ENCODE data around the gene BPIFB4.

BPIFB4 gene

GRCh38 chr20:33110147-33110825, 30.8 kb downstream of the BPIFB4 start:
- Histone ChIP-seq H3K14ac (ENCODE audit: low read length) (no peak overlapping the region), H2BK15ac (ENCODE audit: low read length) (no peak overlapping the region), H3K27me3 (ENCODE audit: control insufficient read depth in 3 of 3, insufficient read depth in 3 of 3, low read depth in 1 of 3, low read length in 3 of 3) (no peaks in the 10 kb centered on the region), H3K9ac (ENCODE audit: low read depth, low read length, poor library complexity) (no peak overlapping the region), H3K18ac (ENCODE audit: low read length) (no peak overlapping the region), H3K4me1 (ENCODE audit: control insufficient read depth in 2 of 2, insufficient read depth in 1 of 2, low read depth in 1 of 2, low read length in 2 of 2) (no peaks in the 10 kb centered on the region), H3K9me3 (replicated peaks in 1 of 2; ENCODE audit: control insufficient read depth in 2 of 2, insufficient read depth in 1 of 2, low read depth in 1 of 2, low read length in 2 of 2) (peaks cover 0 to 2% of the 10 kb centered on the region in 2 donors), H4K8ac (ENCODE audit: low read depth, low read length) (no peak overlapping the region), H2BK120ac (ENCODE audit: low read depth, low read length) (no peak overlapping the region), H3K27ac (replicated peaks; ENCODE audit: low read length) (no peak overlapping the region), H4K91ac (ENCODE audit: low read depth, low read length, poor library complexity) (no peak overlapping the region), H3K4me2 (ENCODE audit: insufficient read depth, low read length, poor library complexity, severe bottlenecking) (no peak overlapping the region), H3K23ac (ENCODE audit: low read depth, low read length, poor library complexity) (no peak overlapping the region), H3K36me3 (replicated peaks in 1 of 2; ENCODE audit: control insufficient read depth in 2 of 2, insufficient read depth in 2 of 2, low read length in 2 of 2) (no peaks in the 10 kb centered on the region), H2BK12ac (ENCODE audit: low read length) (no peak overlapping the region), H3K4me3 (ENCODE audit: low read length in 2 of 2) (no peak overlapping the region), H2AK5ac (ENCODE audit: low read depth, low read length) (no peak overlapping the region), H2AFZ (ENCODE audit: low read length) (no peak overlapping the region), H3K79me1 (ENCODE audit: low read depth, low read length) (peaks cover 2% of the 10 kb centered on the region), H2BK5ac (ENCODE audit: low read length) (no peak overlapping the region), H3K4ac (ENCODE audit: low read length) (no peak overlapping the region)
- no peak for DNase-seq (ENCODE audit: low spot score)
- WGBS, 2 donors (ENCODE audit: extremely low coverage in 2 of 2, insufficient read length in 2 of 2, insufficient replicate concordance in 1 of 2) = no CpG with 5 or more reads among the region's 8 CpGs

DNA sequence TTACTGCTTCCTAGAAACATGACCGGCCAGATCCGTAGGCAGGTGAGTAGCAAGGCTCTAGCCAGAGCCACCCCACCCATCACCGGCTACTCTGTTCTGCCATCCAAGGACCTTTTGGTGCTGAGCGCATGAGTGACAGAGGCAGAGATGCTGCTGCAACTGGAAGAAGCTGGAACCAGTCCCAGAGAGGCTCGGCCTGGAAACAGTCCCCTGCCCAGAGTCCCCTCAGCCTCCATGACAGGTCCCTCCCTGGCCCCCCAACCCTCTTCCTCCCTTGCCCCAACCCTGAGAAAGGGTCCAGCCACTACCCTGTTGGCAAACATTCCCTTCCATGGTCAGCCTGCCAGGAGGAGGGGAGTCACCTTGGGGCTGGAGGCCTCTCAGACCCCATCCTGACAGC, 31.9 kb downstream of the BPIFB4 start:
- no peak overlapping the region for H2BK15ac ChIP-seq (ENCODE audit: low read length)
- H4K8ac ChIP-seq (ENCODE audit: low read depth, low read length) = no peak overlapping the region
- no peak overlapping the region for H2AFZ ChIP-seq (ENCODE audit: low read length)

GRCh38 chr20:33112547-33113386, 33.3 kb downstream of the BPIFB4 start:
- no peak for DNase-seq (ENCODE audit: low spot score)
- WGBS, 2 donors (ENCODE audit: extremely low coverage in 2 of 2, insufficient read length in 2 of 2, insufficient replicate concordance in 1 of 2) = no CpG with 5 or more reads among the region's 7 CpGs

More for the DNA sequence above, 31.9 kb downstream of the BPIFB4 start:
- H3K27me3 ChIP-seq (ENCODE audit: control insufficient read depth in 3 of 3, insufficient read depth in 3 of 3, low read depth in 1 of 3, low read length in 3 of 3) = no peaks in the 10 kb centered on the region
- no peak overlapping the region for H3K18ac ChIP-seq (ENCODE audit: low read length)
- H3K4me1 ChIP-seq (ENCODE audit: control insufficient read depth in 2 of 2, insufficient read depth in 1 of 2, low read depth in 1 of 2, low read length in 2 of 2) = no peaks in the 10 kb centered on the region
- H3K9ac ChIP-seq (ENCODE audit: low read depth, low read length, poor library complexity) = no peak overlapping the region
- H4K91ac ChIP-seq (ENCODE audit: low read depth, low read length, poor library complexity) = no peak overlapping the region
- H3K14ac ChIP-seq (ENCODE audit: low read length) = no peak overlapping the region
- no peak overlapping the region for H2BK5ac ChIP-seq (ENCODE audit: low read length)
- no CpG with 5 or more reads among the region's 5 CpGs for WGBS, 2 donors (ENCODE audit: extremely low coverage in 2 of 2, insufficient read length in 2 of 2, insufficient replicate concordance in 1 of 2)
- no peak overlapping the region for H3K4me2 ChIP-seq (ENCODE audit: insufficient read depth, low read length, poor library complexity, severe bottlenecking)
- no peak overlapping the region for H3K27ac ChIP-seq (replicated peaks; ENCODE audit: low read length)
- no peak overlapping the region for H3K4ac ChIP-seq (ENCODE audit: low read length)
- no peak overlapping the region for H3K23ac ChIP-seq (ENCODE audit: low read depth, low read length, poor library complexity)
- H2BK12ac ChIP-seq (ENCODE audit: low read length) = no peak overlapping the region
- H2BK120ac ChIP-seq (ENCODE audit: low read depth, low read length) = no peak overlapping the region
- DNase-seq (ENCODE audit: low spot score) = no peak
- no peak overlapping the region for H3K4me3 ChIP-seq (ENCODE audit: low read length in 2 of 2)
- H3K9me3 ChIP-seq (replicated peaks in 1 of 2; ENCODE audit: control insufficient read depth in 2 of 2, insufficient read depth in 1 of 2, low read depth in 1 of 2, low read length in 2 of 2) = peaks cover 0 to 2% of the 10 kb centered on the region in 2 donors
- no peaks in the 10 kb centered on the region for H3K36me3 ChIP-seq (replicated peaks in 1 of 2; ENCODE audit: control insufficient read depth in 2 of 2, insufficient read depth in 2 of 2, low read length in 2 of 2)
- H2AK5ac ChIP-seq (ENCODE audit: low read depth, low read length) = no peak overlapping the region
- peaks cover 2% of the 10 kb centered on the region for H3K79me1 ChIP-seq (ENCODE audit: low read depth, low read length)

GRCh38 chr20:33113387-33113908, 34.0 kb downstream of the BPIFB4 start:
- Histone ChIP-seq H2AFZ (ENCODE audit: low read length) (peak overlapping the region; percentile 78), H3K79me1 (ENCODE audit: low read depth, low read length) (no peaks in the 10 kb centered on the region), H3K4me3 (ENCODE audit: low read length in 2 of 2) (no peak overlapping the region), H3K4me2 (ENCODE audit: insufficient read depth, low read length, poor library complexity, severe bottlenecking) (no peak overlapping the region), H3K23ac (ENCODE audit: low read depth, low read length, poor library complexity) (no peak overlapping the region), H2BK12ac (ENCODE audit: low read length) (no peak overlapping the region), H3K36me3 (replicated peaks in 1 of 2; ENCODE audit: control insufficient read depth in 2 of 2, insufficient read depth in 2 of 2, low read length in 2 of 2) (no peaks in the 10 kb centered on the region), H3K9me3 (replicated peaks in 1 of 2; ENCODE audit: control insufficient read depth in 2 of 2, insufficient read depth in 1 of 2, low read depth in 1 of 2, low read length in 2 of 2) (peaks cover 0 to 2% of the 10 kb centered on the region in 2 donors), H2AK5ac (ENCODE audit: low read depth, low read length) (no peak overlapping the region), H3K4me1 (ENCODE audit: control insufficient read depth in 2 of 2, insufficient read depth in 1 of 2, low read depth in 1 of 2, low read length in 2 of 2) (no peaks in the 10 kb centered on the region), H2BK15ac (ENCODE audit: low read length) (no peak overlapping the region), H2BK120ac (ENCODE audit: low read depth, low read length) (no peak overlapping the region), H3K9ac (ENCODE audit: low read depth, low read length, poor library complexity) (no peak overlapping the region), H3K27ac (replicated peaks; ENCODE audit: low read length) (no peak overlapping the region), H4K8ac (ENCODE audit: low read depth, low read length) (no peak overlapping the region), H3K18ac (ENCODE audit: low read length) (no peak overlapping the region), H3K4ac (ENCODE audit: low read length) (no peak overlapping the region), H2BK5ac (ENCODE audit: low read length) (no peak overlapping the region), H3K27me3 (ENCODE audit: control insufficient read depth in 3 of 3, insufficient read depth in 3 of 3, low read depth in 1 of 3, low read length in 3 of 3) (no peaks in the 10 kb centered on the region), H3K14ac (ENCODE audit: low read length) (no peak overlapping the region), H4K91ac (ENCODE audit: low read depth, low read length, poor library complexity) (no peak overlapping the region)
- DNase-seq (ENCODE audit: low spot score) = no peak
- no CpG with 5 or more reads among the region's 6 CpGs for WGBS, 2 donors (ENCODE audit: extremely low coverage in 2 of 2, insufficient read length in 2 of 2, insufficient replicate concordance in 1 of 2)

More at GRCh38 chr20:33112547-33113386, 33.3 kb downstream of the BPIFB4 start:
- Histone ChIP-seq H2BK15ac (ENCODE audit: low read length) (no peak overlapping the region), H2BK5ac (ENCODE audit: low read length) (no peak overlapping the region), H3K4me1 (ENCODE audit: control insufficient read depth in 2 of 2, insufficient read depth in 1 of 2, low read depth in 1 of 2, low read length in 2 of 2) (no peaks in the 10 kb centered on the region), H2AK5ac (ENCODE audit: low read depth, low read length) (no peak overlapping the region), H4K91ac (ENCODE audit: low read depth, low read length, poor library complexity) (no peak overlapping the region), H3K18ac (ENCODE audit: low read length) (no peak overlapping the region), H2BK12ac (ENCODE audit: low read length) (no peak overlapping the region), H3K27ac (replicated peaks; ENCODE audit: low read length) (no peak overlapping the region), H3K4me2 (ENCODE audit: insufficient read depth, low read length, poor library complexity, severe bottlenecking) (no peak overlapping the region), H3K4ac (ENCODE audit: low read length) (no peak overlapping the region), H3K14ac (ENCODE audit: low read length) (no peak overlapping the region), H3K79me1 (ENCODE audit: low read depth, low read length) (peaks cover 2% of the 10 kb centered on the region), H2AFZ (ENCODE audit: low read length) (peak overlapping the region; percentile 78), H3K27me3 (ENCODE audit: control insufficient read depth in 3 of 3, insufficient read depth in 3 of 3, low read depth in 1 of 3, low read length in 3 of 3) (no peaks in the 10 kb centered on the region), H2BK120ac (ENCODE audit: low read depth, low read length) (peak overlapping the region; percentile 37), H3K4me3 (ENCODE audit: low read length in 2 of 2) (no peak overlapping the region), H4K8ac (ENCODE audit: low read depth, low read length) (no peak overlapping the region), H3K9ac (ENCODE audit: low read depth, low read length, poor library complexity) (no peak overlapping the region), H3K9me3 (replicated peaks in 1 of 2; ENCODE audit: control insufficient read depth in 2 of 2, insufficient read depth in 1 of 2, low read depth in 1 of 2, low read length in 2 of 2) (peaks cover 0 to 2% of the 10 kb centered on the region in 2 donors), H3K36me3 (replicated peaks in 1 of 2; ENCODE audit: control insufficient read depth in 2 of 2, insufficient read depth in 2 of 2, low read length in 2 of 2) (no peaks in the 10 kb centered on the region), H3K23ac (ENCODE audit: low read depth, low read length, poor library complexity) (no peak overlapping the region)
